Fibroblast of pulmonary artery (primary cell): ENCODE data around the gene IGSF5.
"Not testable (repeated sequence)": the region's sequence is repeated elsewhere in the genome, so short reads cannot be mapped to it uniquely, and the experiment has no call there.

Source experiments
- DNase-seq: peaks from one replicate; pipeline ENCODE4 v3.0.0-alpha.2; 2010; ENCODE audit warnings: low read depth
- H3K4me3 ChIP-seq: replicated peaks from 2 replicates; pipeline ENCODE4 v1.5.1; 2011; ENCODE audit warnings: low read depth, mild to moderate bottlenecking, control low read depth, low read length, moderate library complexity
- CTCF ChIP-seq: IDR thresholded peaks from 2 replicates; pipeline ENCODE4 v1.5.1; 2011; ENCODE audit warnings: mild to moderate bottlenecking, control low read depth, low read length, inconsistent platforms; ENCODE audit errors: missing control alignments

Gene IGSF5

GRCh38 chr21:39736716-39737115 lies 8.3 kb upstream of the IGSF5 start:
- no peak for TF ChIP-seq CTCF
- no peak for DNase-seq
- no peak overlapping the region for H3K4me3 ChIP-seq

- DNase-seq, result no peak
- no peak for TF ChIP-seq CTCF
- H3K4me3 ChIP-seq, result no peak overlapping the region
Measured at GRCh38 chr21:39737376-39738000, 7.5 kb upstream of the IGSF5 start.

GRCh38 chr21:39738566-39738965 lies 6.4 kb upstream of the IGSF5 start:
- no peak overlapping the region for H3K4me3 ChIP-seq
- TF ChIP-seq CTCF, result no peak
- DNase-seq, result no peak

GRCh38 chr21:39739531-39739930 lies 5.5 kb upstream of the IGSF5 start:
- not testable (repeated sequence) for H3K4me3 ChIP-seq, DNase-seq

GRCh38 chr21:39742561-39742960 lies 2.4 kb upstream of the IGSF5 start:
- not testable (repeated sequence) for H3K4me3 ChIP-seq, DNase-seq

GRCh38 chr21:39745332-39745731 lies 349 bp downstream of the IGSF5 start:
- DNase-seq, H3K4me3 ChIP-seq: not testable (repeated sequence)

GRCh38 chr21:39750670-39751069 lies 5.7 kb downstream of the IGSF5 start:
- H3K4me3 ChIP-seq, result no peak overlapping the region
- no peak for DNase-seq
- no peak for TF ChIP-seq CTCF

- no peak for DNase-seq
- no peak overlapping the region for H3K4me3 ChIP-seq
- TF ChIP-seq CTCF, result no peak
Measured at GRCh38 chr21:39754811-39755210, 9.8 kb downstream of the IGSF5 start.

GRCh38 chr21:39756285-39756684 lies 11.3 kb downstream of the IGSF5 start:
- TF ChIP-seq CTCF, result no peak
- H3K4me3 ChIP-seq, result no peak overlapping the region
- DNase-seq, result no peak
